ENCODE data around the gene WHAMM.

- TF ChIP-seq CTCF (IDR thresholded peaks at IDR 0.05) (no peak), POLR2A (IDR thresholded peaks at IDR 0.05) (no peak)
Observed at GRCh38 chr15:82873000-82873680, 63.7 kb downstream of the WHAMM start.
